HG02678 (cell line): ENCODE data around the gene GSS.
A peak's percentile ranks its signal among the peaks of the same experiment; 100 is the strongest.

Experiments used
- ATAC-seq: cut with Tn5 transposase; IDR thresholded peaks from one replicate; pipeline ENCODE4 v1.9.1; 2021; ENCODE audit warnings: mild to moderate bottlenecking, moderate library complexity; ENCODE audit not compliant: unreplicated experiment

The GSS gene

GRCh38 chr20:34955231-34956040 is at the start of gene GSS, which contains the start of gene MYH7B:
Gene GSS, minus strand, starts transcription at chr20:34955806. Its CDS starts 3,954 bp downstream, at chr20:34951852.
Gene MYH7B, plus strand, starts transcription at chr20:34955868. Its CDS starts 22,138 bp downstream, at chr20:34978006.
- peak; percentile 90 for ATAC-seq

- ATAC-seq, result no peak
These were observed 49.3 kb upstream of the GSS start for GRCh38 chr20:35004749-35005462.

- no peak for ATAC-seq
These were observed 48.6 kb upstream of the GSS start for GRCh38 chr20:35004051-35004725.

- no peak for ATAC-seq
These were observed 47.8 kb upstream of the GSS start for GRCh38 chr20:35003211-35004031.

- ATAC-seq, result no peak
These were observed 47.0 kb upstream of the GSS start for GRCh38 chr20:35002426-35003210.

GRCh38 chr20:35001596-35002362 is 46.2 kb upstream of the GSS start:
- ATAC-seq, result no peak

GRCh38 chr20:35000922-35001595 is 45.5 kb upstream of the GSS start:
- no peak for ATAC-seq

GRCh38 chr20:35000311-35000921 is 44.8 kb upstream of the GSS start:
- ATAC-seq, result no peak

GRCh38 chr20:34999782-35000181 is 44.2 kb upstream of the GSS start:
- no peak for ATAC-seq

- no peak for ATAC-seq
These were observed 43.4 kb upstream of the GSS start for GRCh38 chr20:34999021-34999451.

- no peak for ATAC-seq
These were observed 42.8 kb upstream of the GSS start for GRCh38 chr20:34998331-34998950.

- no peak for ATAC-seq
These were observed 42.2 kb upstream of the GSS start for GRCh38 chr20:34997774-34998173.

- no peak for ATAC-seq
These were observed 41.5 kb upstream of the GSS start for GRCh38 chr20:34997131-34997561.

GRCh38 chr20:34996243-34997028 is 40.8 kb upstream of the GSS start:
- ATAC-seq, result no peak

GRCh38 chr20:34995696-34996095 is 40.1 kb upstream of the GSS start:
- no peak for ATAC-seq

GRCh38 chr20:34995192-34995591 is 39.6 kb upstream of the GSS start:
- no peak for ATAC-seq
